T-helper 1 cell treated with Interleukin-12 subunit alpha and Interleukin-12 subunit beta and Interleukin-4 antibody, amounts not matched to agents 30 ng/mL and 1 ng/mL, for 36 hours (primary cell): ENCODE measurements around the gene LRRC8B. TPM values are rescaled to one million over a fixed set of nuclear protein-coding genes. Genes with fewer than 3 reads are reported as not detected.

Source experiments
- intact Hi-C: fragments of 100-400 bp; cut with micrococcal nuclease; formaldehyde crosslinking; loops from one replicate; pipeline ENCODE4 v1.15.1; 2024
- total RNA-seq: library from RNA; stranded (reverse); gene quantifications from 2 replicates; pipeline ENCODE4 v1.2.3, GENCODE V29; 2022

LRRC8B gene
- total RNA-seq, 1 donor from 2014 or later = 26.6 TPM

DNA sequence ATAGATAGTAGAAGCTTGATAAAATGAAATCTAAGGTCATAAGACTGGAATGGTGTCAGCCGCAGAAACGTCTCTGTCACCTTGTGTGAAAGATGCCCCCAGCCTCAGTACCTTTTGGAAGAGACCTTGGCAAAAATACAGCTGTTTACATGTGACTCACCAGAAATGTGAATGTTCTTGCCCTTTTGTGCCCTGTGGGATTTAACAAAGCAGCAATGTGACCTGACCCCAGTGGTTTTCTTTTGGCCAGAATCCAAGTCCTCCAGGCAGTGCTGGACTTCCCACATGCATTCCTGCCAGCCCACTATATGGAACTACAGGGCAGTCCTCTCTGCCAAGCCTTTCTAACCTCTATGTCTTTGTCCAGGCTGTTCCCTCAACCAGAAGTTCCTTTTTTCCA lies 81.1 kb downstream of the LRRC8B start:
- intact Hi-C loops = loop anchor here (5.0 to 10.0 kb wide), 4 partner anchors 243 to 921 kb away; partner anchors contain the start of genes GBP4, GBP6 and PKN2

DNA sequence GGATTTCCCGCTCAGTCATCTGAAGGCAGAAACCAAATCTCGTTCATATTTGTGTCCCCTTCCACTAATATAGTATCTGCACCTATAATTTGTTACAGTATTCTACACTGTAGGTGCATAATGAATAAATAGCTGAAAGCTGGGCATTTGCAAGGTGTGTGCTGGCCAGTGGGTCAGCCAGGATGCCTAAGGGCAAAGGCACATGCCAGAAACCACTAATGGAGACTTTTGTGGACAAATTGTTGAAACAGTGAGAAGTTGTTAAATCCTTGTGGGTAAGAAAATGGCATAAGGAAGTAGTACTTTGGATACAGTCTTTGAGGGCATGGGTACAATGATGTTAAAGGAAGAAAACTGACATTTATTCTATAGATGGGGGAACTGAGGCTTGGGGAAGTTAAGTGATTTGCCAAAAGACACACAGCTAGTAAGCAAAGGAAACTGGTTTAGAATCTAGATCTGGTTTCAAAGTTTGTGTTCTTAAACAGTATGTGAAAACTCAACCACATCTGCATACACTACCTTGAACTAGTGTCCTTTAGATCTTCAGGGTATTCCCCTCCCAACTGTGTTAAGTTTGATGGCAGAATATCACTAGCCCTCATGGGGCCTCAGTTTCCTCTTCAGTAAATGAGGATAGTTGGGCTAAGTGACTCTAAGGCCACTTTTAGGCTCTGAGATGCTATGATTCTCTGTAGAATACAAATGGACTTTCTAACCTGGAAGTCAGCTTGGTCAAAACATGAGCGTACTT lies 81.8 kb downstream of the LRRC8B start:
- intact Hi-C loops = loop anchor here (5.0 to 10.0 kb wide), 4 partner anchors 244 to 922 kb away; partner anchors contain the start of genes GBP4, GBP6 and PKN2

DNA sequence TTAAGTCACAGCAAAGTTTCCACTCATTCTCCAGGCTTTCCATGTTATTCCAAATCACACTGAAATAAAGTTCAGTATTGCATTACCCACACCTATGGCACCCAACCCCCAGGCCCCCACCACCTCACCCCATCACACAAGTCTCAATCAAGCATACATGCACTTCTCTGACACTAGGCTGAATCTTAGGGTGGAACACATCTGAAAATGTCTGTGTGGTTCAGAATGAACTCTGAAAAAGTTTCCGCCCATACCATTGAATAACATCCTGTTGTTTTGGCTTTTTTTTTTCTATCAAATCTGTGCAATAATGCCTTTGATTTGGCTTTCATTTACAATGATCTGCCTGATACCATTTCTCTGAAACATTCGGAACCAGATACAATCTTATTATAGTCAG lies 82.5 kb downstream of the LRRC8B start:
- intact Hi-C loops = loop anchor here (1.0 to 10.0 kb wide), 11 partner anchors 8 to 922 kb away; partner anchors contain the start of genes GBP4, GBP6, LRRC8B and LRRC8D

DNA sequence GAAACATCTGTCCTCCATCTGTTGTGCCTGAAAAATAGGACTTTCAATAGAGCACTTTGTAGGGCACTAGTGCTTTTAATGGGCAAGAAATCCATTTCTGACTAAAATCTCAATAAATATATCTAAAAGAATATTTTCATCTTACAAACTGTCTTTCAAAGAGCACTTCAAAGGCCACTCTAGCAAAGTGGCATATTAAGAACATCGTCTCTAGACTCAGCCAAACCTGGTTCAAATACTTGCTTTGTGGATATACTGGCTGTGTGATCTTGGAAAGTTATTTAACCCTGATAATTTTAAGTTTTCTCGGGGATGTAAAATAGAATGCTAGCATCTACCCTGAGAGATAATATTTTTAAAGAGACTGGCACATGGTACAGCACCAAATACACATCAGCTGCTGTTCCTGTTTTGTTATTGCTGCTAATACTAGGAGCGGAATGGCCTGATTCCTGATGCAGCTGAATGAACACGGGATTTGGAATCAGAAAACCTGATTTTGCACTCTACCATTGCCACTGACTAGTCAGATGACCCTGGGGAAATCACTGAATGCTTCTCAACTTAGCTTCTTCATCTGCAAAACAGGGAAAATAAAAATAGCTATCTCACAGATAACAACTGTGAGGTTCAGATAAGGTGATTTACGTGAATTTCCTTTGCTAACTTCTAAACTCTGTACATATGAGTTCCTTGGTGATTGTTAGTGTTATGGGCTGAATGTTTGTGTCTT lies 83.1 kb downstream of the LRRC8B start:
- intact Hi-C loops = loop anchor here (1.0 to 10.0 kb wide), 12 partner anchors 8 to 923 kb away; partner anchors contain the start of genes GBP4, GBP6, LRRC8B and LRRC8D

DNA sequence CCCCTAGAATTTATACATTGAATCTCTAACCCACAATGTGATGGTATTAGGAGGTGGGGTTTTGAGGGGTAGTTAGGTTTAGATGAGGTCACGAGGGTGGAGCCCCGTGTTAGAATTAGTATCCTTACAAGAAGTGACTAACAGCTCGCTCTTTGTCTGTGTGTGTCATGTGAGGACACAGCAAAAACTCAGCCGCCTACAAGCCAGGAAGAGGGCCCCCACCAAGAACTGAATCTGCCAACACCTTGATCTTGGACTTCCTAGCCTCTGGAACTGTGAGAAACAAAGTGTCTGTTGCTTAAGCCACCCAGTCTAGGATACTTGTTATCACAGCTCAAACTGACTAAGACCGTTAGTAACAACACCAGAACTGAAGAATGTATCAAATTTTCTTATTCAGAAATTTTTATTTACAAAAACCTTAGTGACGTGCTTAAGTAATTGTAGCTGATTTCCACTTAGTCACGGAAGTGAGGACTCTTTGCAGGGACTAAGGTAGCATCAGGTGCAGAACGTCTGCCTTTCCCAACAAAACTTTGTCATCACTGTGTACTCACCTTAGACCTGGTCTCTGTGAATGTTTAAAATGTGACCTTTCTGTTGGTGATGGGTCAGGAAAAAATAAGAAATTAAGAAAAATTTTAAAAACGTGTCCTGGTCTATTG lies 83.8 kb downstream of the LRRC8B start:
- intact Hi-C loops = loop anchor here (2.0 to 10.0 kb wide), 5 partner anchors 246 to 924 kb away; partner anchors contain the start of genes GBP4, GBP6, PKN2 and ZNF326

DNA sequence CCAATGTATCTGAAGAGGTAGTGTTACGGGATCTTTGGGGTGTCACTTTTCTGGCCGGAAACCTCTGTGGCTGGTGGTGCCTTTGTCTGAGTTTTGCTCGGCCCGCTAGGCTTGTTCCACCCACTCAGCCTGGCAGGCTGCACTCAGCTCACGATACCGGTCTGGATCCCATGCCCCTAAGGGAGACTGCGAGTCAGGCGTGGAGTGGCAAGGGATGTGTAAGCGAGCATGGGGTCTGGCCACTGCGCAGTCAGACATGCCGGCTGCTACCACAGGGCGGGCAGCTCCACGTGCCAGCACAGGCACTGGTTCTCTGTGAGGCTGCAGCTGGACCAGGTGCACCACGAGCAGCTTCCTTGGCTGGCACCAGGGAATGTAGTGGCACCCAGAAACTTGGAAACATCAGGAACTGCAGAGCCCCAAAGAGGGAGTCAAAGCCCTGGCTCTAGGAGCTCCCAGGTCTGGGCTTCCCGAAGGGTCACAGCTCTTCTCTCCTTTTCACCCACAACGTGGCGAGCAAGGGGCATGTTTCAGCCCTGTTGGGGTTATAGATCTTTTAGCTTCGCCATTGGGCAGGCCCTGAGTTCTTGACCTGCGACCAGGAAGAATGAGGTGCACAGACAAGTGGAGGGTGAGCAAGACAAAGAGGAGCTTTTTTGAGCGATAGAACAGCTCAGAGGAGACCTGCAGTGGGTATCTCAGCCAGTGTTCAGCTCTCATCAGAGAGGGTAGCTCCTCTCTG lies 84.5 kb downstream of the LRRC8B start:
- intact Hi-C loops = loop anchor here (2.0 to 10.0 kb wide), 5 partner anchors 247 to 924 kb away; partner anchors contain the start of genes GBP4, GBP6, PKN2 and ZNF326

DNA sequence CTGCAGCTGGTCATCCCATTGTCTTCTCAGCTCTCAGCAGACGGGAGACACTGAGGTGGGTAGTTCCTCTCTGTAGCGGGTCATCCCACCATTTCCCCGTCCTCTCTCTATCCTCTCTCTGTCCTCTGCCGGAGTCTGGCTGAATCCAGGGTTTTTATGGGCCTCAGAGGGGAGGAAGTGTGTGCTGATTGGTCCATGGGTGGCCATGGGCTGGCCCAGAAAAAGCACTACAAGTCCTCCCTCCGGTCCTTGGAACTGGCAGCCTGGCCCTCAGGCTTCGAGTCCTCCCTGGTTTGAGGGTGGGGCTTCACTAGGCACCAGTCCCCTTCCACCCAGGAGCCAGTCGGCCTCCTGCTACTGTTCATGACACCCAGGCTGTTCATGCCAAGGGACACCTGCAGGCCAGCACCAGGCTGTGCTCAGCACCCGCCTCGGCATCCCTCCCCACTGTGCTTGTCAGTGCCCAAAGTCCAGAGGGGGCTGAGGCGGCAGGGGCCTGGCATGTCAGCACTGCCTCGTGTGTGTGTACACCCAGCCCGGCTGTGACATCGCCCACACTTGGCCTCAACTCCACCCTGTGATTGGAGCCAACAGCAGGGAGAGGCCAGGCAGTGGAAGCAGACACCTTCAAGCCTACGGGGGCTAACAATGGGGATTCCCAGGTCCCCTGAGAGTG lies 85.3 kb downstream of the LRRC8B start:
- intact Hi-C loops = loop anchor here (1.0 to 10.0 kb wide), 9 partner anchors 127 to 925 kb away; partner anchors contain the start of genes GBP2, GBP4, GBP6 and PKN2

DNA sequence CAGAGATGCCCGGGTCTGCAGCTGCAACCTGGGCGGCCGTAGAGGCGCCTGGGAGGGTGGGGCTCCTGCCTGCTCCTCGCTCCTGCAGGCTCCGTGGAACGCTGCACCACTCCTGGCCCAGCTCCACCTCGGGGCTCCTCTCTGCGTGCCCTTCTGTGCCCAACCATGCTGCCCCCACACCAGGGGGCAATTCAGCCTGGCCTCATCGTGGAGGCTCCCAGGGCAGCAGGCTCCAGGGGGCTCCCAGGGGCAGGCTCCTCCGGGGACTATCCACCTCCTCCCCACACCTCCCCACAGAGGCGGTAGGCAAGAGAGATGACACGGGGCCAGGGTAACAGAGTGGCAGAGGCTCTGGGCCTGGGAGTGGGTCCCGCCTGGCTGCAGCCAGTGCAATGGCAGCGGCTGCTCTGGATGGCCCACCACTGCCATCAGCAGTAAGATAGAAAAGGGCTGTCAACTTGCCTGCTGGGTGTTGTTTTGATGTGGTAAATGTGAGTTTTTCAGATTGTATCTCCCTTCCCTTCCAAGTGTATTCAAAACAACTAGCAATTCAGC lies 85.9 kb downstream of the LRRC8B start:
- intact Hi-C loops = loop anchor here (1.0 to 2.0 kb wide), 10 partner anchors 10 to 484 kb away; partner anchors contain the start of genes GBP2 and LRRC8B

DNA sequence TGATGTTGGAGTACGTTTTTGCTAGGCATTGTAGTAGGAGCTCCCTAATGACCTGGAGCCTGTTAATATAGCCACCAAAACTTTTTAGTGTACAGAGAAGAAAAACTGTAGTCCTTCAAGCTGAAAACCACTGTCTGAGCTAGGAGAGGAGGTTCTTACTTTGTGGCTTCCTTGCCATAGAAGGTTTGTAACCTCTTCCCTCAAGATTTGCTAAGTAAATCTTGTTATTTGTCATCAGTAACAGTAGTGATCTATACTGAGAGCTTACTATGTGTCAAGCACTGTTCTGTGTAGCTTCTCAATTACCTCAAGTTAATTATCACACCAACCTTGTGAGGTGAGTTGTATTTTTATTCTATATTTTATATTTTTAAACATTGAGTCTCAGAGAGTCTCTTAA lies 87.1 kb downstream of the LRRC8B start:
- intact Hi-C loops = loop anchor here (1.0 to 2.0 kb wide), 10 partner anchors 9 to 485 kb away; partner anchors contain the start of genes GBP2 and LRRC8B

DNA sequence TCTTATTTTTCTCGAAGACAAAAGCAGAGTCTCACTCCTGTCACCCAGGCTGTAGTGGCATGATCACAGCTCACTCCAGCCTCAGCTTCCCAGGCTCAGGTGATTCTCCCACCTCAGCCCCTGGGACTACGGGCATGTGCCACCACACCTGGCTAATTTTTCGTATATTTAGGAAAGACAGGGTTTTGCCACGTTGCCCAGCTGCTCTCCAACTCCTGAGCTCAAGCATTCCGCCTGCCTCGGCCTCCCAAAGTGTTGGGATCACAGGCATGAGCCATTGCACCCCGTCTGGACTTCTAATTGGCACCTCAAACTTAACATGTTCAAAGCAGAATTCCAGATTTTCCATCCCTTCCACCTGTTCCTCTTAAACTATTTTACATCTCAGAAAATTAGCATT lies 89.3 kb downstream of the LRRC8B start:
- intact Hi-C loops = no loop called here

DNA sequence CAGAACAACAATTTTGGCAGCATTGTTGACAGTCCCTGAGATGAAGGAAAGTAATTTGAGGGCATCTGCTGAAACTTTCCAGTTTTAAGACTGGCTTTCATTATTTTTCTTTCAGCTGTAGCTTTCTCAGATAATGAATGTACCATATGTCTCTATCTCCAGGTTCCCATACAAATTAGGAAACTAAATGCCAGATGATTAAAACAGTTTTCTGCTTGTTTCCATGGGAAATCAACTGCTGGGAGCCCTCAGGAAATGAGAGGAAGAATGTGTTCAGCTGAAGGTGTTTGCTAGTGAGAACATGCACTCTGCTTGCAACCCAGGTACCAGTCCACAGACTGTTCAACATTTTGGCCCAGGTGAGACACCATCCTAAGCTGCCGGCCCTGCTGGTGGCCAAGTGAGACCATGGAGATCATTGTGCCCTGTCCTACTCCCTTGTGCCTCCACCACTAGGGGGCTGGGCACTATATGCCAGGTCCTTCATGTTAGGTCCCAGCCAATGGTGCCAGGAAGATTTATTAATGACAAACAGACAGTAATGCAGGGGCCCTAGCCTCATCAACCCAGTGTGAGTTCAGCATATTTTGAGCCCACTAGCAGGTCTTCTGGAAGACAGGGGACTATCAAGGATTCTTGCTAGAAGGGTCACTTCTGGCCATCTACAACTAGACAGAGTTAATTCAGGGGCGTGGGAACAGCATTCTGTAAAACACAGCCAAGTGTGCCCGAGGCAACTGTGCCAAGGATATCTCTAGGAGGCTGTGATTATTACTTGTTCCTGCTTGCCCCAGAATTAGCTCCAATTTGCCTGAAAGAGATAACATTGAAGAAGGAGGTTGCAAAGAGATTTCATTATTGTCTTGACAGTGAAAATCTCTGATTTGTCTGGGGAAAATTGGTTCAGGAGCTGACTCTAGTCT lies 91.3 kb downstream of the LRRC8B start:
- intact Hi-C loops = no loop called here

DNA sequence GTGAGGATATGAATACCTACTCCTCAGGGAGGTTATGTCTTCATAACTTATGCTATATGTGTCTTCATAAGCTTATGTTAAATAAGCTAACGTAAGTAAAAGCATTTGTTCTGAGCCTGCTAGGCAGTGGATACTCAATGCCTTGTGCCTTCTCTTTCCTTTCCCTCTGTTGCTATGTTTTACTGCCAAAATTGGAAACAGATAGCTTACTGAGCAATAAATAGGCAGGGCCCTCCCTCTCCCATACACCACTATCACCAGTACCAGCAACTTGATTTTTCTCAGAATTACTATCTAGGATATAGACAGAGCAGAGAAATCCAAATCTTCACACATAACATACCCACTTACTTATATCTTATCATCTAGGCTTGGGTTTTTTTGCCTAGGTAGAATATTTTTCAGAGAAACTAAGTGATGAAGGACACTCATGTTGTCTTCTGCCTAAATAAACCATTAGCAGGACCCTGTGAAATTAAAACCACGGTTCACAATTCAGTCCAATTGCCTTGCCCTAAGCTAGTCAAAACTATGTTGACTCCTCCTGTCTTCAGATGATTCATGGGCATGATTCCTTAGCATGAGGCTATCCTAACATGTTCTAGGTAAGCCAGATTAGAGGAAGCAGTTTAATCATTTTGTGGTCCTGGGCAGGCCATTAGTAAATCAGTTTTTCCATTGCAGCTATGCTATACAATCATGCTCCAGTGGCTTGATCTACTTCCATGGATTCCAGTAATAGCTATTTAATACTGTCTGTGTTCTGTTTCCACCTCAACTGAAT lies 92.4 kb downstream of the LRRC8B start:
- intact Hi-C loops = no loop called here

DNA sequence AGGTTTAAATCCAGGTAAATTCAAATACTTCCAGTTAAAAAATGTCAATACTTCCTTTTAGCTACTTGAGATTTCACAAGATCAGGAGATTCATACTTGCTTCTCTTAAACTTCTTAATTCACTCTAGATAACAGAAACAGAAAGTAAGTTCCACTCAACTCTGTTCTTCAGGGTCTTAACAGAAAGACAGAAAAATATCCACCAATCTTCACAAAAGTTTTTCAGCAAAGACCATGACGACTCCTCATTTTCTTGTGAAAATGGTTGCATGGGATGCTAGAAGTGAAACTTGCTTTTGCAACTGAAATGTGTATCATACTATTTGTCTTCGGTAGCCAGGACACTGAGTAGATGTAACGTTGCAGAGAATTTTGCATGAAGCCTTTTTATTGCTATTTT lies 96.0 kb downstream of the LRRC8B start:
- intact Hi-C loops = loop anchor here (1.0 kb wide), 2 partner anchors 9 kb away; no protein-coding TSS in a partner anchor

DNA sequence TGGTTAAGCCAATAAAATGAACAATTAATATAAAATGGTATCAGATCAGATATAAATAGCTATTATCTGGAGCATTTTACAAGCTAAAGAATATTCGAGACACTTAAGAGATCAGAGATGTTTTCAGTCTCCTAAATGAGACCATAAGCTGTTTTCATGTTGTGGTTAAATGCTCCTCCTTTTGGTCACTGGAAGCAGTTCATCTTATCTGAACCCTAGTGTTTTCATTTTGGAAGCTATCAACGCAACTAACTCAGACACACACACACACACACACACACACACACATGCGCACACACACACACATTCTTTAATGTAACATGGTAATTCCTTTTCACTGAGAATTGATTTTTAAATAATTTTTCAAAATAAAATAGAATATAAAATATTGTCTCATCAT lies 98.3 kb downstream of the LRRC8B start:
- intact Hi-C loops = loop anchor here (2.0 kb wide), 1 partner anchor 140 kb away; no protein-coding TSS in a partner anchor

DNA sequence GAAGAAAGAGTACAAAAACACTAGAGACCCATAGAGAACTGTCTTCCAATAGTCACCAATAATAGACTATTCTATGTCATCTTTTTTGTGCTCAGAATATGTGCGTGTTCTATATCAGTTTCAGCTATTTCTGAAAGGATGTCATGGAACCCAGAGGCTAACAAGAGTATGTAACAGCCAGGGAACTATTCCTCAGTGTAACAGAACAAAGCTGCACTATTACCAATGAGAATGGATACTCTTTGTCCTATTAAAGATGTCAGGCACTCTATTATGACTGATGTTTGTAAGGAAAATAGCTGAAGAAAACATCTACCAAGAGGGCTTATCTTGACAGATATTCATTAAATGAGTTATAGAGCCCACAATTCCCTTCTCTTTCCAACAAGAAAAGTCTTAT lies 99.7 kb downstream of the LRRC8B start:
- intact Hi-C loops = no loop called here

DNA sequence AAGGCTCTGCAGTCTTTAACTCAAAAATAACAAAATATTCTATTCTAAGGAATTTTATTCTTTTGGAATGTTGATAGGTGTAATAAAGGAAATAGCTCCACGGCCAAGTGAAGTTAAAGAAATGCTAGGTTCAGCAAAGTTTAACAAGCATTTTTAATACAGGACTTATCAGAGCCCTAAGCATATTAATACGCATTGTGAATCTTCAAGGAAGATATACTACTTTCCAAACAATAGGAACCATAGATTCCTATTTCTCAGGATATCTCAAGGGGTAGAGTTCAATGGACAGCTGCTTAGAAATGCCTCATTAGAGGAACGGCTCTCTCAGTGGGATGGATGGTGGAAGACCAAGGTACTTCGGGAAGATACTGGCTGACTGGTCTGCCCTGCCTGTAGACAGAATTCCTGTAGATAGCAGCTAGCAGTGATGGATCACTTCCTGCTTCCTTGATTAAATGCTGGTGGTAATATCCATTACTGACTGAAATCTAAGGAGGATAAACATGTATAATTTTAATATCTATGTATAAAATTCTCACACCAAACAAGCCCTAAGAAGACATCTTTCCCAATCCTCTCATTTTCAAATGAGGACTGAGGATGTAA lies 100.2 kb downstream of the LRRC8B start:
- intact Hi-C loops = no loop called here

DNA sequence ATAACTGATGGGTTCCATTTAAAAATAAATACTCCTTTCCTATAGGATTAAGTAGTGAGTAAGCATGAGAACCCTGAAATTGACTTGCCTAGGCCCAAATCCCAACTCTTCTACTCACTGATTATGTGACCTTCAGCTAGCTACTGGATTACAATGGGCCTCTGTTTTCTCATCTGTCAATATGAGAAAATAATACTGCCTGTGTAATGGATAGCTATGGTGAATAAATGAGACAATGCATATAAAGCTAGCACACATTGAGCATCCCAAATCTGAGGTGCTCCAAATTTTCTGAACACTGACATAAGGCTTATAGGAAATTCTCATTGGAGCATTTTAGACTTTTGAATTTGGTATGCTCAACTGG lies 103.0 kb downstream of the LRRC8B start:
- intact Hi-C loops = no loop called here
